Gastrocnemius medialis (tissue), 4 donors: Measurements from ENCODE around the gene ADH1C.

Source experiments
- POLR2A ChIP-seq, 2 donors: fragments of 450-650 bp; IDR thresholded peaks; one replicate each; pipeline ENCODE4 v1.6.1; 2017; ENCODE audit warnings: antibody characterized with exemption in 2 of 2, mild to moderate bottlenecking in 2 of 2, moderate library complexity in 2 of 2
- TF ChIP-seq, protein P1 (sequence below), 5 experiments: fragments of 450-650 bp in 3 of 5; fragments of 200-600 bp in 2 of 5; sonication (generic) in 2 of 5; IDR thresholded peaks in 4 of 5; conservative IDR thresholded peaks in 1 of 5; 1 replicate in 4 of 5; 2 replicates in 1 of 5; pipeline ENCODE4 v1.5.1; 2016 to 2019; ENCODE audit warnings: antibody characterized with exemption in 5 of 5, mild to moderate bottlenecking in 3 of 5, moderate library complexity in 3 of 5

DNA sequence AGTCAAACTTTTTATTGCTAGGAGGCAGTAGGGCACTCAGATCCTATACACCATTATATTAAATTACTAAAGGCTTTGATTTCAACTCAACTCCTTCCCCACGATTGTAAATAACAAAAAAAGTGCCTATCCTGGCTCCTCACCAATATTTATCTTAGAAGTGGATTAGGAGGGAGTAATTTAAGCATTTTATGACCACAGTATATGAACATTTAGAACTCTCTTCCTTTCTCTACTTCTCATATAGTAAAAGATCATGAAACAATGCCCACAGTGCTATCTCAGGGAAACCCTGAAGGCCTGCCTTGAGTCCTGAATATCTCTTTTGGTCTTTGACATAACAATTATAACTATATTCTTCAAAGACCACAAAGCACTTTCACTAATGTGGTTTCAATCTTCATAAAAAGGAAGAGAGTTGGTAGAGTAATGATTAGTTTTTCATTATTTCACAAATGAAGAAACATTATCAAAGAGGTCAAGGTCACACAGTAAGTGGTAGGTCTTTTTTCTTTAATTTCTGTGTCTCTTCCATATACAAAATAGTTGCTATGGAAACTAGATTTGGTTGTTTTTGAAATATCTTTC is 29.1 kb upstream of the ADH1C start:
- TF ChIP-seq, protein P1, sequence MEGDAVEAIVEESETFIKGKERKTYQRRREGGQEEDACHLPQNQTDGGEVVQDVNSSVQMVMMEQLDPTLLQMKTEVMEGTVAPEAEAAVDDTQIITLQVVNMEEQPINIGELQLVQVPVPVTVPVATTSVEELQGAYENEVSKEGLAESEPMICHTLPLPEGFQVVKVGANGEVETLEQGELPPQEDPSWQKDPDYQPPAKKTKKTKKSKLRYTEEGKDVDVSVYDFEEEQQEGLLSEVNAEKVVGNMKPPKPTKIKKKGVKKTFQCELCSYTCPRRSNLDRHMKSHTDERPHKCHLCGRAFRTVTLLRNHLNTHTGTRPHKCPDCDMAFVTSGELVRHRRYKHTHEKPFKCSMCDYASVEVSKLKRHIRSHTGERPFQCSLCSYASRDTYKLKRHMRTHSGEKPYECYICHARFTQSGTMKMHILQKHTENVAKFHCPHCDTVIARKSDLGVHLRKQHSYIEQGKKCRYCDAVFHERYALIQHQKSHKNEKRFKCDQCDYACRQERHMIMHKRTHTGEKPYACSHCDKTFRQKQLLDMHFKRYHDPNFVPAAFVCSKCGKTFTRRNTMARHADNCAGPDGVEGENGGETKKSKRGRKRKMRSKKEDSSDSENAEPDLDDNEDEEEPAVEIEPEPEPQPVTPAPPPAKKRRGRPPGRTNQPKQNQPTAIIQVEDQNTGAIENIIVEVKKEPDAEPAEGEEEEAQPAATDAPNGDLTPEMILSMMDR (IDR thresholded peaks at IDR 0.05 in 4 of 5, conservative IDR thresholded peaks at IDR 0.05 in 1 of 5) = no peak
- TF ChIP-seq POLR2A (IDR thresholded peaks at IDR 0.05) = no peak
